Mucosa of gallbladder (tissue), 1 donor: Measurements from ENCODE around the gene SCLT1. TPM values are rescaled to one million over a fixed set of nuclear protein-coding genes. Genes with fewer than 3 reads are reported as not detected.
A peak's percentile ranks its signal among the peaks of the same experiment; 100 is the strongest.
"Not testable (repeated sequence)": the region's sequence is repeated elsewhere in the genome, so short reads cannot be mapped to it uniquely, and the experiment has no call there.

Experiments used
- DNase-seq: peaks from one replicate; pipeline ENCODE4 v3.0.0-alpha.2; 2020; ENCODE audit warnings: low spot score
- total RNA-seq: library from RNA; stranded (reverse); gene quantifications from one replicate; pipeline ENCODE4 v1.2.1, GENCODE V29; 2021
- donor health status: DM: no; HTN: no; CAD: no.

SCLT1 gene
- 11.7 TPM for total RNA-seq

- DNase-seq = peak; percentile 98
These were observed at the start of gene SCLT1 for GRCh38 chr4:129093191-129093920. TSS of gene SCLT1 (minus strand) at chr4:129093539. CDS start at chr4:129093103, 436 bp downstream.

GRCh38 chr4:129140521-129140920, 47.2 kb upstream of the SCLT1 start:
- DNase-seq = no peak

GRCh38 chr4:129138810-129139496, 45.6 kb upstream of the SCLT1 start:
- no peak for DNase-seq

DNA sequence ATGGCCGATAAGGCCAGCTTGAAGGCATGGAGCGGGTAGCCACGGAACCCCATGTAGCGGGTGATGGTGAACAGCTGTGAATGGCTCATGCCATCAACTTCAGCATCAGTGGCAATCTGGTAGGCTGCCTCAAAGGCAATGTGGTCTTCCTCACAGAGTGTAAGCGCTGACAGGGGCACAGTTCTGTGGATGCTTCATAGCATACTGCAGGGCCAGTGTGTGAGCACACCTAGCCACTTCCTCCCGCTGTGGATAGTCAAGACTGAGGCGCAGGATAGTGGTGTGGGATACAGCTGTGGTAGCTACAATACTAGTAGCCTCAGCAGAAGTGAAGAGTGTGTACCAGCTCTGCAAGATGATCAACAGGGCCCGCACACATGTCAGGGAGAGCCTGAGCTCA, 43.1 kb upstream of the SCLT1 start:
- no peak for DNase-seq

DNA sequence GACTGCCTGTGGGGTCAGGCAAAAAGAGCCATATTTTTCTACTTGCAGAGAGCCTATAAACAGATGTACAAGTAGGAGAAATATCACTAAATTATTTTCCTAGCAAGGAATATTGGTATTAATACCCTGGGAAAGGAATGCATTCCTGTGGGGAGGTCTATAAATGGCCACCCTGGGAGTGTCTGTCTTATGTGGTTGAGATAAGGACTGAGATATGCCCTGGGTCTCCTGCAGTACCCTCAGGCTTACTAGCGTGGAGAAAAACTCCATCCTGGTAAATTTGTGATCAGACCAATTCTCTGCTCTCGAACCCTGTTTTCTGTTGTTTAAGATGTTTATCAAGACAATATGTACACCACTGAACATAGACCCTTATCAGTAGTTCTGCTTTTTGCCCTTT, 38.0 kb upstream of the SCLT1 start:
- DNase-seq = no peak

DNA sequence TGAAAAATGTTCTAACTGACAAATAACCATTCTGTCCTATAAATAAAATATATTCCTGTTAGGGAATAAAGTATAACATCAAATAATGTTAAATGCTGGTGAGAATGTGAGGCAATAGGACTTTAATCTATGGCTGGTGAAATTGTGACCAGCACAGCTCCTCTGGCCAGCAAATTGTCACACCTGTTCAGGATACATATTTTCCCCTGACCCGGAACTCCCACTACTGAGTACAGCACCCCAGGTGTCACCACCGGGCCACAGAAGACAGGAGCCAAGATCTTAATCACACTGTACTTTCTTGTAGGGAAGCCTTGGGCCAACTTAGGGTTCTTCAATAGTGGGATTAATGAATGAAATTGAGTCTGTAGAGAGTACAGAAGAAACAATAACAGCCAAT, 35.8 kb upstream of the SCLT1 start:
- DNase-seq = no peak

DNA sequence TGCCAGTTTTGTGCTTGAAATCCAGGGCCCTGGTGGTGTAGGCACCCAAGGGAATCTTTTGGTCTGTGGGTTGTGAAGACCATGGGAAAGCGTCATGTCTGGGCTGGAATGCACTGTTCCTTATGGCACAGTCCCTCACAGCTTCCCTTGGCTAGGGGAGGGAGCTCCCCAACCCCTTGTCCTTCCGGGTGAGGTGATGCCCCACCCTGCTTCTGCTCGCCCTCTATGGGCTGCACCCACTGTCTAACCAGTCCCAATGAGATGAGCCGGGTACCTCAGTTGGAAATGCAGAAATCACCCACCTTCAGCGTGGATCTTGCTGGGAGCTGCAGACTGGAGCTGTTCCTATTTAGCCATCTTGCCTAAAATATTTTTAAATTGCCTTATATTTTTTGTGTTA, 33.3 kb upstream of the SCLT1 start:
- DNase-seq = not testable (repeated sequence)

DNA sequence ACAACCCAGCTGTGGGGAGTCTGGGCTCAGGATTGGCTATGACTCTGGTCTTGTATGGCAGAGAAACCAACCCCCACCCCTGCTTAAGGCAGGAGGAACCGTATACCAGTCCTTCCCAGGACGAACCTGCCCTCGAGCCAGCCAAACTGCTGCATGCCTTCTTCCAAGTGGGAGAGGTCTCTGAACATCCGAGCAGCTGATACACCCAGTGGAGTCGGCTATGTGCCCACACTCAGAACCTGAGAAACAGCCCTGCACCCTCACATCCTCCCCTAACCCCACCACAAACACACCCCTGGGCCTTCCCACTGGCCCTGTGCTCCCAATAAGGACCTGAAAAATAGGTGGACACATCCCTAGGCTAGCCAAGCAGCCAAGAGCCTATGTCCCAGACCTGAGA, 24.4 kb upstream of the SCLT1 start:
- DNase-seq = no peak

GRCh38 chr4:129113919-129114318, 20.6 kb upstream of the SCLT1 start:
- DNase-seq = no peak

DNA sequence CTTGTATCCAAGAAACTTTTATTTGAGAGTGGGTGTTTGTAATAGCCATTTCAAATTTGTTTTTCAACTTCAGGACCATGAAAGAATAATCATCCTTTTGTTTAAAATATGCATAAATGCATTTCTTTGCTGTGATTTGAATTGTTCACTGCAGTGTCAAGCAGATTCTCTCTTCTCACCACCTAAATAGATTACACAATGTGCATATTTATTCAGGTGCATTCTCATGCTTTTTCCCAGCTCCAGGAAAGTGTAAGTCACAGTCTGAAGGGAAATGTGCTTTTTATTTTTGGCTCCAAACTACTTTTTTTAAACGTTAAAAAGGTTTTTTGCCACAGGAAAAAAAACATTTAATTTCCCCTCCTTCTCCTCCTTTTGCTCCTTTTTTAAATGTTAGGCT, 20.1 kb upstream of the SCLT1 start:
- no peak for DNase-seq

GRCh38 chr4:129111919-129112318, 18.6 kb upstream of the SCLT1 start:
- no peak for DNase-seq

GRCh38 chr4:129110931-129111330, 17.6 kb upstream of the SCLT1 start:
- DNase-seq = no peak

DNA sequence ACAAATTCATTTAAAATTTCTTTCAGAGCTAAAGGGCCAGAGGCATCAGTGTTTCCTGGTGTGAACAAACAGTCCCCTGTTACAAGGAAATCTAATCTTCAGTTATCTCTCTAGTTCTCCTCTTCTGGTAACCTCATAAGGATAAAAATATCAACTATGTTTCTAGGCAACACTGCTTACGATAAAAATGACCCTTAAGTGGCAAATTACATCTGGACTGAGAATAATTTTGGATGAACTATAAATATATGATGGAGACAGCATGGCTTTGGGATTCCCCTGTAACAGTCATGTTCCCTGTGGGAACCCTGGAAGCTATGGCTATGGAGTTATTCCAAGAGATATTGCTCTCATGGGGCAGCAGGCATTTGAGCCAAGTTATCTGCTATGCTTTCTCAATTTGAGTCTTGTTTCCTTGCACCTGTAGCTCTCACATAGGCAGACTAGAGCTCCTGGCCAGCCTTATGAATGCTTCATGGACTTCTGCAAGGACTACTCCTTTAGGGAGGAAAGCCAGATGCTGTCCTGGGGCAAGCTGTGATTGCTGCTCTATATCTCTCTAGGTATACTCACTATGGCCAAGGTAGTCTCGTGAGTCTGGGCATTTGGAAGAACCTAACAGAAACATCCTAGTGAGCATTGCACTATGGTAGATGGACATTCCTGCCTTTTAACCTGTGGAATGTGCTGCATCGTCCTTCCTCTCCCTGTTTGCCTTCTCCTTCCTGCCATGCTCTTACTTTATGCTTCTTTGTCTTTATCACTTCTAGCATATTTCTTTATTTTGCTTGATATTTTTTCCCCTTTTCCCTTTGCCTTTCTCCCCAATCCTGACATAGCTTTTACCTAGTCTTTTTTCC, 16.9 kb upstream of the SCLT1 start:
- no peak for DNase-seq

DNA sequence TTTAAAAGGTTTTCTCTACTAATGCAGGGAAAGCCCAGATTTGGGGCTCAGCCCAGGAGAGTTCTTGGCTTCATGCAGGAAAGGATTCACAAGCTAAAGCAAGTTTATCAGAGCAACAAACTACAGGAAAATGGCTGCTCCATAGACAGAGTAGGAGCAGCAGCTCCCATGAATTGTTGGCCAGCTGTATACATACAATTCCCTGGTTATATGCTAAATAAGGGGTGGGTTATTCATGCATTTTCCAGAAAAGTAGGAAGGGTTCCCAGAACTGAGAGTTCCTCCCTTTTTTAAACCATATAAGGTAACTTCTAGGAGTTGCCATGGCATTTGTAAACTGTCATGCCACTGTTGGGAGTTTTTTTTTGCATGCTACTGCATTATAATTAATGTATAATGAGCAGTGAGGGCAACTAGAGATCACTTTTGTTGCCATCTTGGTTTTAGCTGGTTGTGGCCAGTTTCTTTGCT, 5.2 kb upstream of the SCLT1 start:
- no peak for DNase-seq

GRCh38 chr4:129095811-129096454, 2.6 kb upstream of the SCLT1 start, which contains the start of gene C4orf33:
TSS of gene C4orf33 (plus strand) at chr4:129096152. CDS start at chr4:129102611, 6,459 bp downstream.
- peak; percentile 67 for DNase-seq

- DNase-seq = no peak
These were observed 1.0 kb upstream of the SCLT1 start for GRCh38 chr4:129094347-129094746.

- DNase-seq = no peak
These were observed 628 bp downstream of the SCLT1 start for GRCh38 chr4:129092631-129093190.

DNA sequence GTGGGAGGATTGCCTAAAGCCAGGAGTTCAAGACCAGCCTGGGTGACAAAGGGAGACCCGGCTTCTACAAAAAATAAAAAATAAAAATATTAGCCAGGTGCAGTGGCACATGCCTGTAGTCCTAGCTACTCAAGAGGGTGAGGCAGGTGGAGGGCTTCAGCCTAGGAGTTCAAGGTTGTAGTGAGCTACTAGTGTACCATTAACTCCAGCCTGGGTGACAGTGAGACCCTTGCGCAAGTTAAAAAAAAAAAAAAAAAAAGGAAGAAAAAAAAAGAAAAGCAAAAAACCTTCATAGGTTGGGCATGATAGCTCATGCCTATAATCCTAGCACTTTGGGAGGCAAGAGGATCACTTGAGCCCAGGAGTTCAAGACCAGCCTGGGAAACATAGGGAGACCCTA, 5.8 kb downstream of the SCLT1 start:
- DNase-seq = no peak

GRCh38 chr4:129085472-129085871, 7.9 kb downstream of the SCLT1 start:
- DNase-seq = no peak

- no peak for DNase-seq
These were observed 11.0 kb downstream of the SCLT1 start for GRCh38 chr4:129082302-129082701.

GRCh38 chr4:129080129-129080528, 13.2 kb downstream of the SCLT1 start:
- DNase-seq = no peak
